ENCODE data around the gene PCDHB5.

DNA sequence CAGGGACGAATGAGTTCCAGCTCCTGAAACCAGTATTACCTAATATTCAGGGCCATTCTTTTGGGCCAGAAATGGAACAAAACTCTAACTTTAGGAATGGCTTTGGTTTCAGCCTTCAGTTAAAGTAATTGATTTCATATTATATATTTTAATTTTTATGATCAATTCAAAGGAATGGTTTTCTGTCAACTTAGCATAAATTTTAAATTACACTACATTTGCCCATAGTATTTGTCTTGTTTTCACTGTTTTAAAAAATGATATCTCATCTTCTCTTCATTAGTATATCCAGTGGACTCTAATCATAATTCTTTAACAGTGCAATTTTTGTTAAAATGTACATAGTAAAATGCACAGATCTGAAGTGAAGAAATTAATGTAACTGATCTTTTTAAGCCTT lies 45.3 kb downstream of the PCDHB5 start:
- TF ChIP-seq CTCF (conservative IDR thresholded peaks at IDR 0.05 in 1 of 2, IDR thresholded peaks at IDR 0.05 in 1 of 2; ENCODE audit: low read depth in 1 of 2, low read length in 2 of 2) (no peak), EZH2 (IDR thresholded peaks at IDR 0.05; ENCODE audit: low read length, missing control alignments) (no peak)

Data from fibroblast of lung (primary cell).